Fibroblast of gingiva (primary cell): Measurements from ENCODE around the gene MBP.

Source experiments
- DNase-seq: peaks from one replicate; pipeline ENCODE4 v3.0.0-alpha.2; 2011; ENCODE audit warnings: low read depth

Gene MBP

DNA sequence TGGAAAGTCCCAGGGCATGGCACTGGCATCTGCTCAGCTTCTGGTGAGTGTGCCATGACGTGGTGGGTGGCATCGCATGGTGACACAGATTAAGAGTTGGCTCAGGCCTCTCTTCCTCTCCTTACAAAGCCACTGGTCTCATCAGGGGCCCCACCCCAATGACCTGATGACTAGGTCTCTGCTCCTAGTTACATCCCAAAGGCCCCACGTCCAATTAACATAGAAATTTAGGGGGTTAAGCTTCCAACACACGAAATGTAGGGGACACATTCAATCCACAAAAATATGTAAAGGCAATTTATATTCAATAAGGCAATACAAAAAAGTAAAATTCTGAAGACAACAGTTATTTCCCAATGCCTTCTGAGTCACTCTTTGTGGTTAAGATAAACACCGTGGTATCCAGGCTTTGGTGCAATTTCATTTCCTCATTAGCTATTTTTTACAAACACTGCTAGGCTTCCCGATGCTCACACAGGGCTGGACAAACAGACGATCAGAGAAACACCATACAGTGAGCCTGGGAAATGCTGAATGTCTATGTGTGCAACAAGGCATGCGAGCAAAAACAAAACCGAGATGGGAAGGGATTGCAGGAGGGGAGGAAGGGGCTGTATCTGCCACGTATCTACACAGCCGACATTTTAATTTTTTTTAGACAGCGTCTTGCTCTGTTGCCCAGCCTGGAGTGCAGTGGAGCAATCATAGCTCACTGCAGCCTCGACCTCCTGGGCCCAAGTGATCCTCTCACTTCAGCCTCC lies 67.2 kb downstream of the MBP start:
- peak; percentile 91 for DNase-seq

DNA sequence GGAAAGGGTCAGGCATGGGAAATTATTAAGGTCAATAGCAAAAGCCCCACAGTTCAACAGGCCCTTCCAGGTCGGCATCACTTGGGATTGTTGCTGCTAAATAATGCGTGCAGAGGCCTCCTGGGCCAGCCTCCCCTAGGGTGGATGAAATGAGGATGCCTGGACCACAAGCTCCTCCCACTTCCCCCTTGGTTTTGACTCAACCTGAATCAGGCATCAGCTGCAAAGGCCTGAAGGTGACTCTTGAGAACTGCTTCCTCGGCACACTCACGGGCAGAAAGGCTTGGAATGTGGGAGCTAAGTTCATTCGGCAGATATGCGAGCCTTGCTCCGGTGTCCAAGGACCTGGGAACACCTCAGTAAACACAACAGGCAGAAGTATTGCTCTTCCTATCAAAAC lies 69.3 kb downstream of the MBP start:
- no peak for DNase-seq

DNA sequence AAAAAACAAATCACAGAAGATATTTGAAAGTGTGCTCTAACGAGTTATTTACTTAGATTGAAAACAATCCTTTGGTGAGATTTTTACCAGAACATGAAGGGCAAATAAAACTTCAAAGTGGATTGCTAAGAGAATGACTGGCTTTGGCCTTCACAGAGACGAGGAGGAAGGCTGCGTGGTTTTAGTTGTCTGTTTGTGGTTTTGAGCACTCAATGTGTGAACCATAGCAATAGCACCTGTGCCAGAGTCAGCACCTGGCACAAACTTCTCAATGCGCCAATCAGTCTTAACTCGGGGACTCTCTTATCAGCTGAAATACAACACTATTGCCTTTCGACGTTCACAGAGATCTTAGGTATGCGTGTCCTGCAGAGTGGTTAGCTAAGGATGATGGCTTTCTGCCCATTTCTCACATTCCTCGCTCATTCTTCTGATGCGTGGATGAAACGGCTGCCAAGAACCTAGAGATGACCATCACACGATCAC lies 70.0 kb downstream of the MBP start:
- no peak for DNase-seq

GRCh38 chr18:77061946-77062517 lies 70.6 kb downstream of the MBP start:
- no peak for DNase-seq

DNA sequence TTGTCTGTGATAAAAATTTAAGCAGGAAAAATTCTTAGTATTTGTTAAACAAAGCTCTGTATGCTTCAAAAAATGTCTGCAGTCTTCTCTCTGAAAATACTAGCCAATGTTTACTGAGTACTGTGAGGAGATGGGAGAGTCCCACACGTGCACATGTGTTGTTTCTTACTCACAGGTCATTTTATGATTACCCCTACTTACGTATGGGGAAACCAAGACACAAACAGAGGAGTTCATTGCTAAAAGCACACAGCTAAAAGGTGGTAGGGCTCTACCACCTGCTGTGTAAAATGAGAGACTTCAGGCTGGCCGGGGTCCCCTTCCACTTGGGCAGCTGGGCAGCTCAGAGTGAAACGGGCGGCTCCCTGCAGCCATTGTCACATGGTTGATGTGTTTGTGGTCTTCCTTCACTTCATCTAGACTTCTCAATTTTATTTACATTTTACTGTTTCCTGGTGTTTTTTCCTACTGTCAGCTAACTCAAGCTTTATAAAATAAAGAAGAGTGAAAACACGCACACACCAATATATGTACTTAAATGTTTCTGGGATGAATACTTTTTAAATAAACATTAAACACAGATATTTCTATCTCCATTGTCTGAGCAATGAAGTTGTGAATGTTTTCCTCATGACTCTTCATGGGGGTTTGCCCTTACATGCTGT lies 71.2 kb downstream of the MBP start:
- no peak for DNase-seq

DNA sequence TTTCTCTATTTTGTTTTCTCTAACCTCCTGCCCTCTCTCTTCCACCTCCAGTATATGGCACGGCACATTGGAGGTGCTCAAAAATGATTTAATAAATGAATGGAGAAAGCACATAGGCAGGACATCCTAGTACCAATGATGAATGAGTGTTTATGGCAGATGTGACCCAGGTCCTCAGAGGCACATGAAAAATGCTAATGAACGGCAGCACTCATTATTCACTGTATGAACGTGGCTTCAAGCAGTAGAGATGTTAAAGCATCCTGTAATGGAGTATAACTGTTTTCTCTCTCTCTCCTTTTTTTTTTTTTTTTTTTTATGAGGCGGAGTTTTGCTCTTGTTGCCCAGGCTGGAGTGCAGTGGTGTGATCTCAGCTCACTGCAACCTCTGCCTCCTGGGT lies 72.4 kb downstream of the MBP start:
- no peak for DNase-seq

- peak; percentile 67 for DNase-seq
These were observed 73.2 kb downstream of the MBP start for GRCh38 chr18:77059294-77059916.

- peak; percentile 60 for DNase-seq
These were observed 74.2 kb downstream of the MBP start for GRCh38 chr18:77058290-77058835.

- peak; percentile 55 for DNase-seq
These were observed 75.6 kb downstream of the MBP start for GRCh38 chr18:77057006-77057395.

DNA sequence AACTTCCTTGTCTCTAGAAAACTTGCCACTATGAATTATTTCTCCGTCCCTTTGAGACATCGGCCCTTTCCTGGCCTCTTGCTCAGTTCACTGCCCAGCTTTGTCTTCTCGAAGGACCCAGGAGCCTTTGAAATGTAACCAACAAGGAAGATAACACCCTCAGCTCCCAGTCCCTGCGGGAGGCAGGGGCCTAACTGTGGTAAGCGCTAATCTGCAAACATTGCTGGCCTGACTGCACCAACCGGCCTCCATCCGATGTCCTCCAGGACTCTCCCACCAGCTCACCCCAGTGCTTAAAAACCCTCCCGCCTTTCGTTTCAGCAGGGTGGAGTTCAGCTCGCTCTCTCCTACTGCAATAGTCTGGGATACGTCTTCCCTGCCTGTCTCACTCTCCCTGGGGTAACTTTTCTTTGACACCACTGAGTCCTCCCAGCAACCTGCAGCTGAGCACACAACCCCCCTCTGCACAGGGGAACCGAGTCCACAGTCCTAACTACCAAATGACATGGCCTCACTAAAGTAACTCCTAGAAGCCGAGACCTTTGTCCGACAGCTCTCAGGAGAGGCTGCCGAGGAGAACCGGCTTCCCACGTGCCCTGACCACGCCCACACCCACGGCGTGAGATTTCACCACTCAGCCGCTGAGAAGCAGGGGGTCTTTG lies 76.1 kb downstream of the MBP start:
- DNase-seq, result no peak

DNA sequence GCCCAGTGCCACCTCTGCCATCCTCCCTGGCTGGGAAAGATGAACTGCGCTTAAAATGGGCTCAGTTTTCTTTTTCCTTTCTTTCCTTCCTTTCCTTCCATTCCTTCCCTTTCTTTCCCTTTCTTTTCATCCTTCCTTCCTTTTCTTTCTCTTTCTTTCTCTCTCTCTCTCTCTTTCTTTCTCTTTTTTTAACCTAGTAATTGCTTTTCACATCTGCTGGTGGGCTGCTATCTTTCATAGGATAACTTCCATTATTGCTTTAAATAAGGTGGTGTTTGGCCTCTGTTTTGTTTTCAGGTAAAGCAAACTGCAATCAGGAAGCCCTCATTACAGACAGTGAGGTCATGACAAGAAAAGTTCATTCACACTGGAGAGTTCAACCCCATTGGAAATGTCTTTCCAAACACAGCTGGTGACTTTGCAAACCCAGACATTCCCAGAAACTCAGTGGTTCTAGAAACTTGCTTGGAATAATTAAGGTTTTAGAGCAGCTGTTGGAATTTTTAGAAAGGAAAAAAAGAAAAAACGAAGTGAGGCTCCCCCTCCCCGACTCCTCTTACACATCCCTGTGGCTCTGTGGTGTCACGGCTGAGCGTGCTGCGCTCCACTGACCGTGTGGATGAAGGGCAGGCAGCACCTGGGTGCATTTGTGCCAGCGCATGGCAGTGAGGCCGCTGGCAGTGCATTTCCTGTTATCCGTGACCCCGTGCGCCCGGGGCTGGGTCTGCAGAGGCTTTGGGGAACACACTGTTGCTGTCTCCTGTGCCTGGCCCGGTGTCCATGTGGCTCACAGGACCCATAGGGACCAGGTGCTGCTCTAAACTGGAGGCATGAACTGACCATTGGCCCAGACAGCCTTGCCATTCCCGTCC lies 76.9 kb downstream of the MBP start:
- no peak for DNase-seq

DNA sequence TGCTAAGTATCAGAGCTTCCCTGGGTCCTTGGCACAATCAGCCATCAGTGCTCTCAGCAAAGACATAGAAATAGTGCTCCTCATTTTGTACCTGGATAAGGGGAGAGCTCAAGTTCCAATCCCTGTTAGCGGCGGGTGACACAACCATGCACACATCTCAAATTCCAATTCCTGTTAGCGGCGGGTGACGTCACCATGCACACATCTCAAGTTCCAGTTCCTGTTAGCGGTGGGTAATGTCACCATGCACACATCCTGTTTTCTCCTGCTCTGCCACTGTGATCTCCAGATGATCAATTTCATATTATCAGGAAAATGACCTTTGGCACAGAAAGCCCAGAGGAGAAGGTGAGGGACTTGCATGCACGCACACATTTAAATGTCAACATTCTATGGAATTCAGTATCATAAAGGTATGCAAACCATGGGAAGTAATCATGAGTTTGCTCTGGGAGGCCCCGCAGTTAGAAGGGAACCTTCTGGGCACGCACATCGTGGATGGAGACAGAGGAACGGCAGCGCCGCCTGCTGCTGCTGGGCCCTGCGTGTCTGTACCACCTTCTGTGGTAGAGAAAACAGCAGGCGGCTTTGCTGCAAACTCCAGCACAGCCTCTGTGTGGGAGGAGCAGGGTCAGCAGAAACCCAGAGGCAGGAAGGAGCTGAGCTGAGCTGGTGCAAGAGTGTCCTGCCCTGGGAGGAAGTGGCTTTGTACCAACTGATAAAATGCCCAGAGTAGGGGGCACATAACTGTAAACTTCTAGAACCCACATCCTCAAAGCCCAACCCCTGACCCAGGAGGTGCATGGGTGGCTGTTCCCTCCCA lies 77.8 kb downstream of the MBP start:
- DNase-seq, result peak; percentile 71

DNA sequence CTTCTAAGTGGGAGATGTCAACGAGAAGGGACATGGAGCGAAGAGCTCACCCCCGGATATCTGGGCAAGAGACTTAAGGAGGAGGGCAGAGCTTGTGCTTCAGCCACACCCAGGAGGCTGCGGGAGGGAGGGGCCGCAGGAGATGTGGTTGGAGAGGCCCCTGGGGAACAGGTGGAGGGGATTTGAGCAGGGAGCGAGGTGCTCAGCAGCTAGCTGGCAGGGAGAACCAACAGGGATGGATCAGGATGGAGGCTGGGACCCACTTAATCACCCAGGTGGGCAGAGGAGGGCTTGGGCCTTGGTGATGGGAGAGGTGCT lies 78.3 kb downstream of the MBP start:
- DNase-seq, result no peak

GRCh38 chr18:77053616-77054287 lies 78.8 kb downstream of the MBP start:
- no peak for DNase-seq

DNA sequence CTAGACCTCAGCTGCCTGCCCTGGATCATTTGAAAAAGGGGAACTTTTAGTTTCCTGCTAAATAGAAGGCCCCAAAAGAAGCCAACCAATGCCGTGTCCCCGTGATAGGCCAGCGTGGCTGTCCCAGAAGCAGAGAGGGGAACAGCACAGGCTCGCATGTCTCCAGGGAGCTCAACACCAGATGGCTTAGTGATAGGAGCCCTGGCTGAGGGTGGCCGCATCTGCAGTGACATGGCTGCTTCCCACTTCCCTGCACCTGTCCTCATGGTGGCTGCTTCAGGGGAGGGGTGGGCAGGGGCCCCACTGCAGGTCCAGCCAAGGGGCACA lies 79.6 kb downstream of the MBP start:
- no peak for DNase-seq

DNA sequence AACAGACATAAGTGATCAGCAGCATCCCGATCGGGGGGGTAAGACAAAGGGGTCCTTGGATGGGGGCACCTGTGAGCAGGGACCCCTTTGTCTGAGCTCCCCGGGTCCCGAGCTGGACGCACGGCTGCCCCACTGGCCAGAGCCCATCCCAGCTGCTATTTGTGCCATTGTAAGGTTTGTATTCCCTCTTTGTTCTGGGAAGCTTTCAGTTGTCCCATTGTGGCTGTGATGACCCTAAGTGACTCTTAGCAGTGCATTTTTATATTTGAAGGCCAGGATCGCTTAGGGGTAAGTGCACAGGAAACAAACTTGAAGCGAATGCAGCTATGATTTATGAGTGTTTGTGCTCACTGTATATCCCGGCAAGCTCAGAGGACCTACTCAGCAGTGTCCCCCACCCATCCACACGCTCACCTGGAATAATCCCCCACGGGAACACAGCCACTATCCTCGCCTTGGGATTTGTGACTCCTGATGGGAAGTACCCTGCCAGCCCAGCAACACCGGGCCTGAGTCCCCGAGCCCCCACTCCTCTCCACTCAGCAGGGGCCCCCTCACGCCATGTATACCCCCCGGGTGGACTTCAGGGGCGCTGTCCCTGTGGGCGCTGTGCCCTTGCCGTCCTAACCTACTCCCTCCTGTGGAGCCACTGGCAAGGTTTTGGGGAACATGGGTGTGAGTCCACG lies 80.1 kb downstream of the MBP start:
- DNase-seq, result no peak

DNA sequence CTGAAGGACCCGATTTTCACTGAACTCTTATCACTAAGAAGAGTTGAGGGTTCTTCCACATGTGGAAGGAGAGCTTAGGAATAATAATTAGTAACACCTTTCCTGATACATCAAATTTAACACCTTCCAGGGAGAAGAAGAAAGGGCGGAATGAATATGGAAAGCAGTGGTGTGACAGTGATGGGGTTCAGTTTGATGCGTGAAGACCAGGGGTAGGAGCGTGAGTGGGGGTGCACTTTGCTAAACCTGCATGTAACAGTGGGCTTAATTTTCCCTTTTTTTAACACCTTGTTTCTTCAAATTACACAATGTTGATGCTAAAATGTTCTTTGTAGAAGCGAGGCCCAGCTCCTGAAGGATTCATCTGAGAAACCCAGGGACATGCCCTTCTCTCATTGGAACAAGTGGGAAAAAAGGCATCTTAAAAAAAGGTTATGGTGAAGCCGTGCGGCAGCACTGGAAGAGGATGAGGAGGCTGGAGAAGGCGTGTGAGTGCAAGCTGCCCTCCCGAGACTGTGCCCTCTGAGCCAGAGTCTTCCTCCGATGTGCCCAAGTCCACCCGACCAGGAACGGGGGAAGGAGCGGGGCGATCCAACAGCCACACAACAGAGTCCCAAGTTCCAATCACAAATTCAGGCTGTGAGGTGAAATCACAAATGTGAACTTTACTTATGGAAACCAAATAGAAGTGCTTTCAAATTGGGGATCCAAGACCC lies 80.8 kb downstream of the MBP start:
- DNase-seq, result no peak

- DNase-seq, result peak; percentile 58
These were observed 82.6 kb downstream of the MBP start for GRCh38 chr18:77049938-77050337.
